ENCODE results near the gene GCHFR.

DNA sequence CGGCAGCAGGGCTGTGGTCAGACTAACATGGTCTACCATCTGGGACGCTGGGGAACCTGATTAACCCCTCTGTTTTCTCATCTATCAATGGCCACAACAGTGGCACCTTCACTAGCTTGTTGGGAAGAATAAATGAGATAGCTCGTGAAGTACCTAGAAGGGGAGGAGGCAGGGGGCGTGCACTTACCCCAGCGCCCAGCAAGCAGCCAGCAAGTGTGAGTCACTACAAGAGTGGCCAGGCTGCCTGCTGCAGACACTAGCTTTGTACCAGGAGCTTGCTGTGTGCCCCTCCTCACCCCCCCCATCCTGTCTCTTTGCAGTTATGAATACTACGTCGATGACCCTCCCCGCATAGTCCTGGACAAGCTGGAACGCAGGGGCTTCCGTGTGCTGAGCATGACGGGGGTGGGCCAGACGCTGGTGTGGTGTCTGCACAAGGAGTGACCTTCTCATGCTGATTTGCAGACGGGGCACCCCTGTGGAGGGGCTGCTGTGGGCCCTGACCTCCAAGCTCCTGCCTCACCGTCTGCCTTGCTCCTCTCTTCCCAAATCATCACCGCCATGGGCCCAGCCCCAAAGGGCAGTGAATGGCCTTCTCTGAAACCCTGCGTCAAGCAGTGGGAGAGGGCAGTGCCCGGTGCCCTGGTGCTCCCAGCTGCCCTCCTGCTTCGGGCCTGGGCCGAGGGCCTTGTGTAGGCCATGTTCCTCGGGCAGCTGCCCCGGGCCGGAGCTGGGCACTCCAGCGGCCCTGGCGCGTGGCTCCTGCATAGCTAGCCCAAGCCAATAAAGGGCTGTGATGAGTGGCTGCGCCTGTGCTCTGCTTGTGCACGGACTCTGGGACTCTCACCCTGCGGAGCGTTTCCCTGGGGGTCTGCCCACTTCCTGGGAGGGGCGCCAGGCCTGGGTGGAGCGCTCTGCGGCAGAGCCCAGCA is 3.3 kb downstream of the GCHFR start:
- TF ChIP-seq, protein P1, sequence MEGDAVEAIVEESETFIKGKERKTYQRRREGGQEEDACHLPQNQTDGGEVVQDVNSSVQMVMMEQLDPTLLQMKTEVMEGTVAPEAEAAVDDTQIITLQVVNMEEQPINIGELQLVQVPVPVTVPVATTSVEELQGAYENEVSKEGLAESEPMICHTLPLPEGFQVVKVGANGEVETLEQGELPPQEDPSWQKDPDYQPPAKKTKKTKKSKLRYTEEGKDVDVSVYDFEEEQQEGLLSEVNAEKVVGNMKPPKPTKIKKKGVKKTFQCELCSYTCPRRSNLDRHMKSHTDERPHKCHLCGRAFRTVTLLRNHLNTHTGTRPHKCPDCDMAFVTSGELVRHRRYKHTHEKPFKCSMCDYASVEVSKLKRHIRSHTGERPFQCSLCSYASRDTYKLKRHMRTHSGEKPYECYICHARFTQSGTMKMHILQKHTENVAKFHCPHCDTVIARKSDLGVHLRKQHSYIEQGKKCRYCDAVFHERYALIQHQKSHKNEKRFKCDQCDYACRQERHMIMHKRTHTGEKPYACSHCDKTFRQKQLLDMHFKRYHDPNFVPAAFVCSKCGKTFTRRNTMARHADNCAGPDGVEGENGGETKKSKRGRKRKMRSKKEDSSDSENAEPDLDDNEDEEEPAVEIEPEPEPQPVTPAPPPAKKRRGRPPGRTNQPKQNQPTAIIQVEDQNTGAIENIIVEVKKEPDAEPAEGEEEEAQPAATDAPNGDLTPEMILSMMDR (IDR thresholded peaks at IDR 0.05; ENCODE audit: low read depth, low read length, poor library complexity, severe bottlenecking) = no peak
- no peak for TF ChIP-seq EZH2phosphoT487 (IDR thresholded peaks at IDR 0.05; ENCODE audit: borderline replicate concordance, low read length)
